Activated CD8-positive, alpha-beta T cell treated with anti-CD3 and anti-CD28 coated beads for 36 hours (primary cell): ENCODE results near the gene POLE3. TPM values are rescaled to one million over a fixed set of nuclear protein-coding genes. Genes with fewer than 3 reads are reported as not detected.
"Not testable (repeated sequence)": the region's sequence is repeated elsewhere in the genome, so short reads cannot be mapped to it uniquely, and the experiment has no call there.

Experiments used
- ATAC-seq: fragments of 200-7000 bp; cut with Tn5 transposase; one replicate; pipeline ENCODE4 v1.10.0; 2021; ENCODE audit warnings: mild to moderate bottlenecking, moderate library complexity
- CTCF ChIA-PET: fragments of 350-600 bp; sonication (Branson Sonifier 250); formaldehyde crosslinking; loops from one replicate; lab custom pipeline; 2021; ENCODE audit warnings: antibody characterized with exemption; lab: Charles Lee
- POLR2A ChIA-PET: fragments of 350-600 bp; sonication (Branson Sonifier 250); formaldehyde crosslinking; loops from one replicate; lab custom pipeline; 2021; ENCODE audit warnings: antibody characterized with exemption; lab: Charles Lee
- DNase-seq: peaks from one replicate; pipeline ENCODE4 v3.0.0-alpha.2; 2020
- H3K27ac Mint-ChIP-seq: one replicate; pipeline ENCODE4 v1.8.0; 2021; ENCODE audit warnings: mild to moderate bottlenecking, mixed read lengths
- H3K27me3 Mint-ChIP-seq: one replicate; pipeline ENCODE4 v1.8.0; 2021; ENCODE audit warnings: mixed read lengths
- H3K36me3 Mint-ChIP-seq: one replicate; pipeline ENCODE4 v1.8.0; 2021; ENCODE audit warnings: low read depth, mixed read lengths
- H3K4me1 Mint-ChIP-seq: one replicate; pipeline ENCODE4 v1.8.0; 2021; ENCODE audit warnings: low read depth, mixed read lengths
- H3K4me3 Mint-ChIP-seq: one replicate; pipeline ENCODE4 v1.8.0; 2021; ENCODE audit warnings: mild to moderate bottlenecking, moderate library complexity, mixed read lengths
- H3K9me3 Mint-ChIP-seq: one replicate; pipeline ENCODE4 v1.8.0; 2021; ENCODE audit warnings: mixed read lengths
- intact Hi-C: fragments of 100-400 bp; cut with micrococcal nuclease; formaldehyde crosslinking; loops from one replicate; pipeline ENCODE4 v1.10.0; 2022
- total RNA-seq, 2 experiments: library from RNA; stranded (reverse); gene quantifications; one replicate each; pipeline ENCODE4 v1.2.3, GENCODE V29; 2021
- TF ChIP-seq, protein P1 (sequence below): fragments of 200-600 bp; IDR thresholded peaks from one replicate; pipeline ENCODE4 v1.8.0; 2022; ENCODE audit warnings: antibody characterized with exemption, mild to moderate bottlenecking

The POLE3 gene
- total RNA-seq, 2 experiments from 2014 or later: 49.0 to 50.9 TPM

DNA sequence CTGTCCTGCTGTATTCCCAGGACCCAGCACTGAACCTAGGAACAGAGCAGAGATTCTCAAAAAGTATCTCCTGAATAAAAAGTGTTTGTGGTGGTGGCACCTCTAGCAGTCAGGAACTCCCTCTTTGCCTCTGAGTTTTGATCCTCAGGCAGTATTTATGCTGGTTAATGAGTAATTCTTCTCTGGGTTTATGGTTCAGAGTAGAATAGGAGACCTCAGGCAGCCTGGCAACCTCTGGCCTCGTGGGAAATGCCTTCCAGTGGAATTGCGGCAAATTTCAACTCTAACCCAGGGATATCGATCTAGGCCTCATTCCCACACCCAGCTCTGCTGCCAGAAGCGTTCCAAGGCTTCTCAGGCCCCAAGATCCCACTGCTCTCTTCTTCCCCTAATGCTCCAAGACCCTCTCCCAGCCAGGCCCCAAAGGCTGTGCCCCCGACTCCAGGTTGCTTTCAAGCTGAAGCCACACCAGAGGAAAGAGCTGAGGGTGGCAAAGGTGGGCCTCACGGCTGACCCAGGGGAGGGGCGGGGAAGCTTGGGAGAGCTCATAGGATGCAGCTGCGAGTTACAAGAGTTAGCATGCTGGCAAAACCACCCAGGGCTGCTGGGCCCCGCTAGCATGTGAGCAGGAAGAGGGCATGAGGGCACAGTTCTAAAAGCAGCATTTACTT lies 22.8 kb downstream of the POLE3 start:
- Mint-ChIP-seq H3K27ac (no peak overlapping the region), H3K36me3 (peaks cover 3% of the 10 kb centered on the region), H3K4me1 (no peaks in the 10 kb centered on the region), H3K9me3 (no peaks in the 10 kb centered on the region), H3K4me3 (no peak overlapping the region), H3K27me3 (no peaks in the 10 kb centered on the region)
- ChIA-PET POLR2A (interaction anchor here (1.4 kb wide), 1 partner anchor 22 kb away, joined by 5 read pairs; the partner anchor contains the start of genes C9orf43 and POLE3), CTCF (interaction anchor here (2.8 kb wide), 1 partner anchor 12 kb away, joined by 17 read pairs; the partner anchor contains the start of gene ALAD)
- DNase-seq (no peak), ATAC-seq (no peak)
- TF ChIP-seq, protein P1, sequence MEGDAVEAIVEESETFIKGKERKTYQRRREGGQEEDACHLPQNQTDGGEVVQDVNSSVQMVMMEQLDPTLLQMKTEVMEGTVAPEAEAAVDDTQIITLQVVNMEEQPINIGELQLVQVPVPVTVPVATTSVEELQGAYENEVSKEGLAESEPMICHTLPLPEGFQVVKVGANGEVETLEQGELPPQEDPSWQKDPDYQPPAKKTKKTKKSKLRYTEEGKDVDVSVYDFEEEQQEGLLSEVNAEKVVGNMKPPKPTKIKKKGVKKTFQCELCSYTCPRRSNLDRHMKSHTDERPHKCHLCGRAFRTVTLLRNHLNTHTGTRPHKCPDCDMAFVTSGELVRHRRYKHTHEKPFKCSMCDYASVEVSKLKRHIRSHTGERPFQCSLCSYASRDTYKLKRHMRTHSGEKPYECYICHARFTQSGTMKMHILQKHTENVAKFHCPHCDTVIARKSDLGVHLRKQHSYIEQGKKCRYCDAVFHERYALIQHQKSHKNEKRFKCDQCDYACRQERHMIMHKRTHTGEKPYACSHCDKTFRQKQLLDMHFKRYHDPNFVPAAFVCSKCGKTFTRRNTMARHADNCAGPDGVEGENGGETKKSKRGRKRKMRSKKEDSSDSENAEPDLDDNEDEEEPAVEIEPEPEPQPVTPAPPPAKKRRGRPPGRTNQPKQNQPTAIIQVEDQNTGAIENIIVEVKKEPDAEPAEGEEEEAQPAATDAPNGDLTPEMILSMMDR: no peak
- intact Hi-C loops: no loop called here

- Mint-ChIP-seq H3K27ac (no peak overlapping the region), H3K9me3 (no peaks in the 10 kb centered on the region), H3K27me3 (no peaks in the 10 kb centered on the region), H3K36me3 (peaks cover 3% of the 10 kb centered on the region), H3K4me3 (no peak overlapping the region), H3K4me1 (no peaks in the 10 kb centered on the region)
- ChIA-PET CTCF (interaction anchor here (2.8 kb wide), 1 partner anchor 13 kb away, joined by 17 read pairs; the partner anchor contains the start of gene ALAD), POLR2A (interaction anchor here (1.4 kb wide), 1 partner anchor 23 kb away, joined by 5 read pairs; the partner anchor contains the start of genes C9orf43 and POLE3)
- intact Hi-C loops: no loop called here
- no peak for ATAC-seq
- DNase-seq: no peak
- TF ChIP-seq, protein P1: no peak
These were observed 23.7 kb downstream of the POLE3 start for GRCh38 chr9:113386571-113387393.

DNA sequence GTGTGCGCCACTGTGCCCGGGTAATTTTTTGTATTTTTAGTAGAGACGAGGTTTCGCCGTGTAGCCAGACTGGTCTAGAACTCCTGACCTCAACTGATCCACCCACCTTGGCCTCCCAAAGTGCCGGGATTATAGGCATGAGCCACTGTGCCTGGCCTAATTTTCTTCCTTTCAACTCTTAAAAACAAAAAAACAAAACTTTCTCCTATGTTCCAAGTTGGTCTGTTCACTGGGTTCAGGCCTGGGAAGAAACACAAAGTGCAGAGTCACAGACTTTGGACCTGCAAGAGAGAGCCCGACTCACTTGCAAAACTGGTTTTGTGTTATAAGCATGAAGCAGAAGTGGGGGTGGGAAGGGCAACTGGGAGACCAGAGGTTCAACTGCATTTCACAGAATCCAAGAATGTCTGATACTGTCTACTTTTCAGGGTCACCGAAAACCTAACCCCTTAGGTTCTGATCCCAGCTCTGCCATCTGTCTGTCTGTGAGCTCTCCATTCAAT lies 28.5 kb downstream of the POLE3 start:
- H3K9me3 Mint-ChIP-seq: no peaks in the 10 kb centered on the region

GRCh38 chr9:113381441-113381840 lies 29.0 kb downstream of the POLE3 start:
- ATAC-seq, H3K4me3 Mint-ChIP-seq, intact Hi-C loops, H3K4me1 Mint-ChIP-seq, DNase-seq, H3K27ac Mint-ChIP-seq, H3K9me3 Mint-ChIP-seq, H3K27me3 Mint-ChIP-seq, POLR2A ChIA-PET, H3K36me3 Mint-ChIP-seq, CTCF ChIA-PET: not testable (repeated sequence)

More for the DNA sequence above, 28.5 kb downstream of the POLE3 start:
- DNase-seq (no peak), ATAC-seq (no peak)
- Mint-ChIP-seq H3K36me3 (no peaks in the 10 kb centered on the region), H3K27me3 (no peaks in the 10 kb centered on the region), H3K27ac (no peak overlapping the region), H3K4me3 (no peak overlapping the region), H3K4me1 (peaks cover 4% of the 10 kb centered on the region)
- intact Hi-C loops: no loop called here
- CTCF ChIA-PET: no interaction called here
- TF ChIP-seq, protein P1: no peak
- POLR2A ChIA-PET: no interaction called here

GRCh38 chr9:113380869-113381378 lies 29.6 kb downstream of the POLE3 start:
- Mint-ChIP-seq H3K27me3 (no peaks in the 10 kb centered on the region), H3K9me3 (no peaks in the 10 kb centered on the region), H3K4me3 (no peak overlapping the region), H3K4me1 (peaks cover 5% of the 10 kb centered on the region), H3K27ac (no peak overlapping the region), H3K36me3 (no peaks in the 10 kb centered on the region)
- ATAC-seq (no peak), DNase-seq (no peak)
- ChIA-PET POLR2A (no interaction called here), CTCF (no interaction called here)
- intact Hi-C loops: no loop called here
- TF ChIP-seq, protein P1: no peak

DNA sequence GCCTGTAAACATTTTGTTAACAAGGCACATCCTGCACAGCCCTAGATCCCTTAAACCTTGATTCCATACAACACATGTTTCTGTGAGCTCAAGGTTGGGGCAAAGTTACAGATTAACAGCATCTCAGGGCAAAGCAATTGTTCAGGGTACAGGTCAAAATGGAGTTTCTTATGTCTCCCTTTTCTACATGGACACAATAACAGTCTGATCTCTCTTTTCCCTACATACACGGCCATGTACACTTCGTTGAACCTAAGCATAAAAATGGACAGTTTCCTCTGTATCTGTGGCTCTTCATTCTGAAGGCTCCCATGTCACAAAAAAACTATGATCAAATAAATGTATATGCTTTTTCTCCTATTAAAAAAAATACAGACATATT lies 30.7 kb downstream of the POLE3 start:
- H3K9me3 Mint-ChIP-seq, H3K27me3 Mint-ChIP-seq, intact Hi-C loops, H3K27ac Mint-ChIP-seq, CTCF ChIA-PET, DNase-seq, ATAC-seq, H3K4me3 Mint-ChIP-seq, POLR2A ChIA-PET, H3K36me3 Mint-ChIP-seq: not testable (repeated sequence)
- peaks cover 13% of the 10 kb centered on the region for H3K4me1 Mint-ChIP-seq

- ATAC-seq, DNase-seq, H3K27me3 Mint-ChIP-seq, intact Hi-C loops, CTCF ChIA-PET, H3K9me3 Mint-ChIP-seq, H3K27ac Mint-ChIP-seq, POLR2A ChIA-PET, H3K36me3 Mint-ChIP-seq, H3K4me3 Mint-ChIP-seq: not testable (repeated sequence)
- peaks cover 16% of the 10 kb centered on the region for H3K4me1 Mint-ChIP-seq
These were observed 31.2 kb downstream of the POLE3 start for GRCh38 chr9:113379094-113379828.
